22Rv1 (cell line): Measurements from ENCODE around the gene KLHL2.
"Not testable (repeated sequence)": the region's sequence is repeated elsewhere in the genome, so short reads cannot be mapped to it uniquely, and the experiment has no call there.

Experiments
- CTCF ChIP-seq: fragments of 450-650 bp; IDR thresholded peaks from 2 replicates; pipeline ENCODE4 v1.5.1; 2017; ENCODE audit warnings: mild to moderate bottlenecking
- ZFX ChIP-seq: fragments of 450-650 bp; IDR thresholded peaks from 2 replicates; pipeline ENCODE4 v1.6.1; 2017; ENCODE audit warnings: antibody characterized with exemption, borderline replicate concordance

GRCh38 chr4:165184998-165185397 lies 22.4 kb upstream of the KLHL2 start:
- not testable (repeated sequence) for TF ChIP-seq CTCF, ZFX
